ENCODE data around the gene JAKMIP2. TPM values are rescaled to one million over a fixed set of nuclear protein-coding genes. Genes with fewer than 3 reads are reported as not detected.

Gene JAKMIP2
- total RNA-seq, 4 donors from 2014 or later, result 0.83 to 2.6 (median 1.3) TPM

DNA sequence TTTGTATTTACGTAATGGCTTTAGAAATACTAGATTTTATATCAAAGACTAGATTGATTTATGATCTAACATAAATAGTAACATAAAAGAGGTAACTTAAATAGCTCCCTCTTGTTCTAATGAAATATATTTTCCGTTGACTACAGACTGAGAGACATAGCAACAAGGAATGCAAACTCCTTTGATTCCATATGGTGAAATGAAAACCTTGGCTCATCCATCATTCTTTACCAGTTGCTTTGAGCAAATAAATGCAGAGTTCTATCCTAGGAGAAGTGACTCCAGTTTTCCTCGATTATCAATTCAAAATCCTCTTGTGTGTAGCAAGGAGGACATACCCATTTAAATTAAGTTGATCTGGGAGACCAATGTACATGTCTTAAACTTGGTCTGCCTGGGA, 18.0 kb upstream of the JAKMIP2 start:
- TF ChIP-seq EP300 (IDR thresholded peaks at IDR 0.05), result no peak
- no peak for TF ChIP-seq POLR2AphosphoS5 (IDR thresholded peaks at IDR 0.05)
- TF ChIP-seq, protein P1, sequence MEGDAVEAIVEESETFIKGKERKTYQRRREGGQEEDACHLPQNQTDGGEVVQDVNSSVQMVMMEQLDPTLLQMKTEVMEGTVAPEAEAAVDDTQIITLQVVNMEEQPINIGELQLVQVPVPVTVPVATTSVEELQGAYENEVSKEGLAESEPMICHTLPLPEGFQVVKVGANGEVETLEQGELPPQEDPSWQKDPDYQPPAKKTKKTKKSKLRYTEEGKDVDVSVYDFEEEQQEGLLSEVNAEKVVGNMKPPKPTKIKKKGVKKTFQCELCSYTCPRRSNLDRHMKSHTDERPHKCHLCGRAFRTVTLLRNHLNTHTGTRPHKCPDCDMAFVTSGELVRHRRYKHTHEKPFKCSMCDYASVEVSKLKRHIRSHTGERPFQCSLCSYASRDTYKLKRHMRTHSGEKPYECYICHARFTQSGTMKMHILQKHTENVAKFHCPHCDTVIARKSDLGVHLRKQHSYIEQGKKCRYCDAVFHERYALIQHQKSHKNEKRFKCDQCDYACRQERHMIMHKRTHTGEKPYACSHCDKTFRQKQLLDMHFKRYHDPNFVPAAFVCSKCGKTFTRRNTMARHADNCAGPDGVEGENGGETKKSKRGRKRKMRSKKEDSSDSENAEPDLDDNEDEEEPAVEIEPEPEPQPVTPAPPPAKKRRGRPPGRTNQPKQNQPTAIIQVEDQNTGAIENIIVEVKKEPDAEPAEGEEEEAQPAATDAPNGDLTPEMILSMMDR (IDR thresholded peaks at IDR 0.05), result no peak
- no peak for TF ChIP-seq POLR2A (IDR thresholded peaks at IDR 0.05; ENCODE audit: low read depth)
- no peaks in the 10 kb centered on the region for H3K4me1 ChIP-seq
- no peaks in the 10 kb centered on the region for H3K36me3 ChIP-seq
- intact Hi-C loops (cut with DNase I), result no loop called here
- H3K27me3 ChIP-seq, result no peaks in the 10 kb centered on the region
- no peak overlapping the region for H3K27ac ChIP-seq (replicated peaks in 1 of 4)
- no peaks in the 10 kb centered on the region for H3K9me3 ChIP-seq
- no peak overlapping the region for H3K4me3 ChIP-seq
- 82% methylated on average over 3 of the region's 3 CpGs for WGBS
- DNase-seq (ENCODE audit: extremely low spot score), result no peak

DNA sequence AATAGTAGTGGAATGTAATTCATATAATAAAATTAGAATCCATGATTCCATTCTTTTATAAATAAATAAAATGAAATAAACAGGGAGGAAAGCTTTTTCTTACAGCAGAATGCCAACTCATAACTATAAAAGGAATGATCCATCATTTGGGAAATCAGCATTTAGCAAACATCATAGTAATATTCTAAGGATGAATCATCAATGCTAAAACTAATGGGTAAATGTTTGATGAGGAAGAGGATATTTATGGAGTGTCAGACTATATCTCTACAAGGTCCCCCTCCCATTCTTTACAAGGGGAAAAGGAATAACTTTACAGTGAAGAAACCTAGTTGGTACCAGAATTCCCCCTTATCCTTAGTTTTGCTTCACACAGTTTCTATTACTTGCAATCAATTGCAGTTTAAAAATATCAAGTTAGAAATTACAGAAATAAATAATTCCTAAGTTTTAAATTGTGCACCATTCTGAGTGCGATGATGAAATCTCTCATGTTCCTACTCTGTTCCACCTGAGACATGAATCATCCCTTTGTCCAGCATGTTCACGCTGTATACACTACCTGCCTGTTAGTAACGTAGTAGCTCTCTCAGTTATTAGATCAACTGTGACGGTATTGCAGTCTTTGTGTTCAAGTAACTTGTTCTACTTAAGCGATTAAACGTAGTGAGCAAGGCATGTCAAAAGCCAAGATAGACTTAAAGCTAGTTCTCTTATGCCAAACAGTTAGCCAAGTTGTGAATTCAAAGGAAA, 14.2 kb upstream of the JAKMIP2 start:
- TF ChIP-seq, protein P1 (IDR thresholded peaks at IDR 0.05), result no peak
- DNase-seq (ENCODE audit: extremely low spot score), result no peak
- H3K9me3 ChIP-seq, result no peaks in the 10 kb centered on the region
- intact Hi-C loops (cut with DNase I), result no loop called here
- H3K4me1 ChIP-seq, result no peaks in the 10 kb centered on the region
- H3K4me3 ChIP-seq, result no peak overlapping the region
- no peaks in the 10 kb centered on the region for H3K27me3 ChIP-seq
- WGBS, result 78% methylated on average over 6 of the region's 6 CpGs
- no peak overlapping the region for H3K27ac ChIP-seq (replicated peaks in 1 of 4)
- H3K36me3 ChIP-seq, result no peaks in the 10 kb centered on the region

DNA sequence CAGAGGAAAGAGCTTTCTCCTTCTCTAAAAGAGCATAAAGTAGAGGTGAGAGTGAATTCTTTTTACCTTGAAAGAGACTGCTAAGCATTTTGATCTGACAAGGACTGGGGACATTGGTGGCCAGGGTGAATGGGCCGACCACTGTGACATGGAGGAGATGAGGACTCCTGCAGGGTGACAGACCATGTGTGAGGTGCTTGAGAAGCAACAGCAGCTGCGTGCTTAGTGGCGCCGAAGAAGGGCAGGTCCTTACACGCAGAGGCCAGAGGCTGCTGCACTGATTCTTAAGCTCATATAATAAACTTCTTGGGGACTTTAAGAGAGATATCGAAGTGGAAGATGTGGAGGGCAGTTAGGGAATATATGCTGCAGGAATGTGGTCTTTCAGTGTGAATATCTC, 8.7 kb upstream of the JAKMIP2 start:
- no peak overlapping the region for H3K27ac ChIP-seq (replicated peaks in 1 of 4)
- intact Hi-C loops (cut with DNase I), result no loop called here
- no peak overlapping the region for H3K4me3 ChIP-seq
- H3K9me3 ChIP-seq, result no peaks in the 10 kb centered on the region
- H3K27me3 ChIP-seq, result no peaks in the 10 kb centered on the region
- no peaks in the 10 kb centered on the region for H3K4me1 ChIP-seq
- no peaks in the 10 kb centered on the region for H3K36me3 ChIP-seq
- no peak for DNase-seq (ENCODE audit: extremely low spot score)
- TF ChIP-seq POLR2A (IDR thresholded peaks at IDR 0.05; ENCODE audit: low read depth) (no peak), EP300 (IDR thresholded peaks at IDR 0.05) (no peak), POLR2AphosphoS5 (IDR thresholded peaks at IDR 0.05) (no peak)
- TF ChIP-seq, protein P1 (IDR thresholded peaks at IDR 0.05), result no peak
- WGBS, result 89% methylated on average over 6 of the region's 6 CpGs

DNA sequence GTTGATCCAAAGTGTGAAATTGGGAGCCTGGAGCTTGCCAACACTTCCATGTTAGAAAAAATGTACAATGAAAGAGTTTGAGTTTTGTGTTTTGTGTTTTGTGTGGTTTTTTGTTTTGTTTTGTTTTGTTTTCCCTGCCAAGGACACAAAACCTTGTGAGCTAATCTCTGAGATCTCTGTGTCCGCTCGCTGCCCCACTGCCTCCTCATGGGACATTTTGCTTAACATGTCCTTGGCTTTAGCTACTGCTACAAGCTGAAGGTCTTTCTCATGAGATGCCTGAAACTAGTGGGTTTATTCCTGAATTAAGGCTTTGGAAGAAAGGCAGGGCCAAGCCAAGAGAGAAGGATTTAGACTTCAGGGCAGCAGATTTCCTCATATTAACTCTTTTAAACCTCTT, 7.3 kb upstream of the JAKMIP2 start:
- Histone ChIP-seq H3K4me1 (no peaks in the 10 kb centered on the region), H3K27me3 (no peaks in the 10 kb centered on the region), H3K36me3 (no peaks in the 10 kb centered on the region), H3K9me3 (no peaks in the 10 kb centered on the region), H3K4me3 (no peak overlapping the region), H3K27ac (replicated peaks in 1 of 4) (no peak overlapping the region)
- DNase-seq (ENCODE audit: extremely low spot score), result no peak
- TF ChIP-seq POLR2AphosphoS5 (IDR thresholded peaks at IDR 0.05) (no peak), POLR2A (IDR thresholded peaks at IDR 0.05; ENCODE audit: low read depth) (no peak), EP300 (IDR thresholded peaks at IDR 0.05) (no peak)
- TF ChIP-seq, protein P1 (IDR thresholded peaks at IDR 0.05), result no peak
- WGBS, result 96% methylated on average over 2 of the region's 2 CpGs
- intact Hi-C loops (cut with DNase I), result no loop called here

DNA sequence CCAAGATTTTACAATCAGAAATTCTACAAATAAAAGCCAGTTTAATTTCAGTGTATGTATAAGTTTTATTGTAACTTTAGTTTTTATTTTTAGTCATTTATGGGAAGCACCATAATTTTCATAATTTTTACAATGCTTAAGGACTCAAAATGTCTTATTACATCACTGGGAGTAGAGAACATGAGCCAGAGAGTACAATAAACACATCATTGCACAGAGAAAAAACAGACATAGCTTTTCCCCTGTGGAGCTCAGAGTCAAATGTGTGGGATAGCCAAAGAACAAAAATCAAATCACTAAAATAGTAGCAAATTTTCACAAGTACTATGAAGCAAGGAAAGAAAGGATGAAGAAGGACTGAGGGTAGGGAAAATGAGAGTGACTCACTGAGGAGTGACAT, 5.5 kb upstream of the JAKMIP2 start:
- no peak overlapping the region for H3K27ac ChIP-seq (replicated peaks in 1 of 4)
- no peaks in the 10 kb centered on the region for H3K9me3 ChIP-seq
- H3K36me3 ChIP-seq, result no peaks in the 10 kb centered on the region
- no peak for DNase-seq (ENCODE audit: extremely low spot score)
- no peak overlapping the region for H3K4me3 ChIP-seq
- TF ChIP-seq, protein P1 (IDR thresholded peaks at IDR 0.05), result no peak
- no peak for TF ChIP-seq POLR2AphosphoS5 (IDR thresholded peaks at IDR 0.05)
- no peak for TF ChIP-seq EP300 (IDR thresholded peaks at IDR 0.05)
- TF ChIP-seq POLR2A (IDR thresholded peaks at IDR 0.05; ENCODE audit: low read depth), result no peak
- no peaks in the 10 kb centered on the region for H3K27me3 ChIP-seq
- H3K4me1 ChIP-seq, result no peaks in the 10 kb centered on the region
- intact Hi-C loops (cut with DNase I), result no loop called here
